IPS-18a (cell line): Measurements from ENCODE around the gene MYT1.
"Not testable (repeated sequence)": the region's sequence is repeated elsewhere in the genome, so short reads cannot be mapped to it uniquely, and the experiment has no call there.

Source experiments
- H3K27ac ChIP-seq: one replicate; pipeline ENCODE4 v1.5.1; 2013; ENCODE audit warnings: low read length
- H3K27me3 ChIP-seq: one replicate; pipeline ENCODE4 v1.6.1; 2013; ENCODE audit warnings: mild to moderate bottlenecking, low read length; ENCODE audit not compliant: control insufficient read depth, insufficient read depth
- H3K36me3 ChIP-seq: one replicate; pipeline ENCODE4 v1.6.1; 2013; ENCODE audit warnings: low read depth, low read length; ENCODE audit not compliant: control insufficient read depth
- H3K4me1 ChIP-seq: one replicate; pipeline ENCODE4 v1.6.1; 2013; ENCODE audit warnings: low read depth, low read length; ENCODE audit not compliant: control insufficient read depth
- H3K4me3 ChIP-seq: one replicate; pipeline ENCODE4 v1.5.1; 2013; ENCODE audit warnings: low read length
- H3K9ac ChIP-seq: one replicate; pipeline ENCODE4 v1.6.1; 2013; ENCODE audit warnings: mild to moderate bottlenecking, low read length, moderate library complexity
- H3K9me3 ChIP-seq: one replicate; pipeline ENCODE4 v1.6.1; 2013; ENCODE audit warnings: low read depth, low read length; ENCODE audit not compliant: control insufficient read depth

The MYT1 gene

GRCh38 chr20:64164123-64164836, at the start of gene MYT1:
TSS of gene MYT1 (plus strand) at chr20:64164452. CDS start at chr20:64198862, 34,410 bp downstream.
- H3K4me1 ChIP-seq, result peaks cover 33% of the 10 kb centered on the region
- no peak within 1 kb of the TSS for H3K9ac ChIP-seq
- no peak within 1 kb of the TSS for H3K27ac ChIP-seq
- peaks cover 51% of the 10 kb centered on the region for H3K27me3 ChIP-seq
- H3K36me3 ChIP-seq, result no peaks in the 10 kb centered on the region
- no peak within 1 kb of the TSS for H3K4me3 ChIP-seq
- H3K9me3 ChIP-seq, result no peaks in the 10 kb centered on the region

GRCh38 chr20:64115171-64115911, 48.9 kb upstream of the MYT1 start:
- Histone ChIP-seq H3K4me1 (no peaks in the 10 kb centered on the region), H3K9me3 (no peaks in the 10 kb centered on the region), H3K27ac (no peak overlapping the region), H3K36me3 (no peaks in the 10 kb centered on the region), H3K9ac (no peak overlapping the region), H3K27me3 (no peaks in the 10 kb centered on the region), H3K4me3 (no peak overlapping the region)

GRCh38 chr20:64116016-64116415, 48.2 kb upstream of the MYT1 start:
- Histone ChIP-seq H3K9me3 (no peaks in the 10 kb centered on the region), H3K27me3 (no peaks in the 10 kb centered on the region), H3K9ac (no peak overlapping the region), H3K36me3 (no peaks in the 10 kb centered on the region), H3K27ac (no peak overlapping the region), H3K4me1 (no peaks in the 10 kb centered on the region), H3K4me3 (no peak overlapping the region)

- Histone ChIP-seq H3K27ac (no peak overlapping the region), H3K27me3 (no peaks in the 10 kb centered on the region), H3K4me1 (no peaks in the 10 kb centered on the region), H3K4me3 (no peak overlapping the region), H3K36me3 (no peaks in the 10 kb centered on the region), H3K9me3 (no peaks in the 10 kb centered on the region), H3K9ac (no peak overlapping the region)
Observed at GRCh38 chr20:64116541-64117431, 47.5 kb upstream of the MYT1 start.

GRCh38 chr20:64117432-64117777, 46.8 kb upstream of the MYT1 start:
- not testable (repeated sequence) for H3K9me3 ChIP-seq, H3K36me3 ChIP-seq, H3K4me1 ChIP-seq, H3K9ac ChIP-seq, H3K4me3 ChIP-seq, H3K27me3 ChIP-seq, H3K27ac ChIP-seq

GRCh38 chr20:64119301-64119680, 45.0 kb upstream of the MYT1 start:
- Histone ChIP-seq H3K9ac (no peak overlapping the region), H3K27ac (no peak overlapping the region), H3K27me3 (no peaks in the 10 kb centered on the region), H3K4me1 (no peaks in the 10 kb centered on the region), H3K4me3 (no peak overlapping the region), H3K9me3 (no peaks in the 10 kb centered on the region), H3K36me3 (no peaks in the 10 kb centered on the region)

- Histone ChIP-seq H3K9ac (no peak overlapping the region), H3K4me3 (no peak overlapping the region), H3K9me3 (no peaks in the 10 kb centered on the region)
Observed at GRCh38 chr20:64119681-64120341, 44.4 kb upstream of the MYT1 start.

GRCh38 chr20:64121586-64121985, 42.7 kb upstream of the MYT1 start:
- Histone ChIP-seq H3K27me3 (no peaks in the 10 kb centered on the region), H3K36me3 (no peaks in the 10 kb centered on the region), H3K9ac (no peak overlapping the region), H3K4me3 (no peak overlapping the region), H3K9me3 (no peaks in the 10 kb centered on the region), H3K27ac (no peak overlapping the region), H3K4me1 (no peaks in the 10 kb centered on the region)

More at GRCh38 chr20:64119681-64120341, 44.4 kb upstream of the MYT1 start:
- H3K27ac ChIP-seq, result no peak overlapping the region
- no peaks in the 10 kb centered on the region for H3K27me3 ChIP-seq
- H3K36me3 ChIP-seq, result no peaks in the 10 kb centered on the region
- no peaks in the 10 kb centered on the region for H3K4me1 ChIP-seq

- H3K27ac ChIP-seq, H3K36me3 ChIP-seq, H3K9ac ChIP-seq, H3K9me3 ChIP-seq, H3K4me1 ChIP-seq, H3K4me3 ChIP-seq, H3K27me3 ChIP-seq: not testable (repeated sequence)
Observed at GRCh38 chr20:64122927-64123326, 41.3 kb upstream of the MYT1 start.

- not testable (repeated sequence) for H3K27me3 ChIP-seq, H3K9ac ChIP-seq, H3K9me3 ChIP-seq, H3K4me3 ChIP-seq, H3K4me1 ChIP-seq, H3K36me3 ChIP-seq, H3K27ac ChIP-seq
Observed at GRCh38 chr20:64123517-64123916, 40.7 kb upstream of the MYT1 start.

- Histone ChIP-seq H3K9ac (no peak overlapping the region), H3K27me3 (no peaks in the 10 kb centered on the region), H3K9me3 (no peaks in the 10 kb centered on the region), H3K4me1 (no peaks in the 10 kb centered on the region), H3K4me3 (no peak overlapping the region), H3K27ac (no peak overlapping the region), H3K36me3 (no peaks in the 10 kb centered on the region)
Observed at GRCh38 chr20:64129146-64129782, 35.0 kb upstream of the MYT1 start.
